HL-60/S4 treated with phorbol 12-myristate 13-acetate at 8.2 ng/mL for 4 days and 3 days (cell line): ENCODE results near the gene EML4.

Experiments used
- in situ Hi-C: fragments of 300-500 bp; cut with MboI; formaldehyde crosslinking; loops from 2 replicates; pipeline ENCODE4 v1.15.0; 2022; ENCODE audit warnings: low sequenced_read_pairs

EML4 gene

GRCh38 chr2:42192652-42193566 lies 23.8 kb downstream of the EML4 start:
- in situ Hi-C loops, result no loop called here

DNA sequence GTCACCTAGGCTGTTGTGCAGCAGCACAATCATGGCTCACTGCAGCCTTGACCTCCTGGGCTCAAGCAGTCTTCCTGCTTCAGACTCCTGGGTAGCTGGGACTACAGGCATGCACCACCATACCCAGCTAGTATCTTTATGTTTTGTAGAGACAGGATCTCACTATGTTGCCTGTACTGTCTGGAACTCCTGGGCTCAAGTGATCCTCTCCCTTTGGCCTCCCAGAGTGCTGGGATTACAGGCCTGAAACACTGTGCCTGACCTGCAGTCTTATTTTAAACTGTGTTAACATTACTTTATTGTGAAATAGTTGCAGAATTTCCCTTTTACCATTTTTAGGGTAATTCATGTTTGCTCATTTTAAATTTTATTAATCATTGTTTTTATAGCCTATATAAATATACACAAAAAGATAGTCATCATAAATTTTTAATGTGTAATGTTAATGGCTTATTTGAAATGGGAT lies 24.6 kb downstream of the EML4 start:
- in situ Hi-C loops, result no loop called here

DNA sequence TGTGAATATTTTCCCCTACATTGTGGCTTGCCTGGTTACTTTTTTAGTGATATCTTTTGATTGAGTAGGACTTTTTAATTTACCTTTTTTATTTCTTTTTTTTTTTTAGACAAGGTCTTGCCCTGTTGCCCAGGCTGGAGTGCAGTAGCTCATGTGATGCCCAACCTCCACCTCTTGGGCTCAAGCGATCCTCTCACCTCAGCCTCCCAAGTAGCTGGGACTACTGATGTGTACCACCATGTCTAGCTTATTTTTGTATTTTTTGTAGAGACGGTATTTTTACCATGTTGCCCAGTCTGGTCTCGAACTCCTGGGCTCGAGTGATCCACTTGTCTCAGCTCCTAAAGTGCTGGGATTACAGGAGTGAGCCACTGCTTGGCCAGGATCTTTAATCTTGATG lies 25.3 kb downstream of the EML4 start:
- in situ Hi-C loops, result no loop called here

GRCh38 chr2:42195559-42195958 lies 26.4 kb downstream of the EML4 start:
- in situ Hi-C loops, result loop anchor here (5.0 kb wide), 1 partner anchor 98 kb away; no protein-coding TSS in a partner anchor

DNA sequence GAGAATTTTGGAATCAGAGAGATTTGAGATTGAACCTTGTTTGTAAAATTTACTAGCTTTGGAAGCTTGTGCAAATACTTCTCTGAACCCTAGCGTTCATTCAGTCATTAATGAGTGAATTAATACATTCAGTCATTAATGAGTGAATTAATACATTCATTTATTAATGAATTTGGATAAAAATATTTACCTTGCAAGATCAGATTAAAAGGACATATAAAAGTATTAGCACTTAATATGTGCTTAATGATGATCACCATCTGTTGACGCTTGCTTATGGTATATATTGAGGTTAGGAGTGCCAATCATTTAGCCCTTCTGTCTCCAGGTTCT lies 26.9 kb downstream of the EML4 start:
- in situ Hi-C loops, result loop anchor here (5.0 kb wide), 1 partner anchor 99 kb away; no protein-coding TSS in a partner anchor

DNA sequence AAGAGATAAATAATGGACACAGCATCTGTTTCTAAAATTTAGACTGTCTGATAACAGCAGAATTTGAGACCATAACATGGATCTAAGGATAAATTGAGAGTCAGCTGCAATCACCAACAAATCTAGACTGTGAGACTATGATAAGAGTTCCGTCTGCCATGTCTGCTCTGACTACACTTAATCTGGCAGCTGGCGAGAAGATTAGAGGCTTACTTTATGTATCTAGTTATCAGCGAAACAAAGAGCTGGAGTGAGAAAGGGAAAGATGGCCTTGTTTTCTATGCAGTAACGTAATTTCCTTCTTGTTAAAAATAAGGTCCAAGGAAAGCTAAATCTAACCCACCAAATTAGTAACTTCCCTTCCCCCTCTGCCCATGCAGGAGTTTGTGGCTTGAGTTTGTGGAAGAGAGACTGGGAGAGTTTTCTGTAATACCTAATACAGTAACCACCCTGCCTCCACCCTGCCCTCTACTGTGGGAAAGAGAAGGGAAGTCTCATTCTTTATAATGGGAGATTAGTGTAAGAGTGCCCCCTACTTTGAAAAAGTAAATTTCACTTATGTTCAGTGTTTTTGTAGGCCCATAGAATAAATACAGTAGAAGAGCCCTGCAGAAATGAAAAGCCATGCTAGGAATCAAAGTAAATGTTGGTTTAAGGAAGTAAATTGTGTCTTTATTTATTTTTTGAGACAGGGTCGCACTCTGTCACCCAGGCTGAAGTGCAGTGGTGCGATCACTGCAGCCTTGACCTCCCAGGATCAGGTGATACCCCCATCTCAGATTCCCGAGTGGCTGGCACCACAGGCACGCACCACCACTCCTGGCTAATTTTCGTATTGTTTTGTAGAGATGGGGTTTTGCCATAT lies 27.5 kb downstream of the EML4 start:
- in situ Hi-C loops, result loop anchor here (5.0 kb wide), 1 partner anchor 99 kb away; no protein-coding TSS in a partner anchor

DNA sequence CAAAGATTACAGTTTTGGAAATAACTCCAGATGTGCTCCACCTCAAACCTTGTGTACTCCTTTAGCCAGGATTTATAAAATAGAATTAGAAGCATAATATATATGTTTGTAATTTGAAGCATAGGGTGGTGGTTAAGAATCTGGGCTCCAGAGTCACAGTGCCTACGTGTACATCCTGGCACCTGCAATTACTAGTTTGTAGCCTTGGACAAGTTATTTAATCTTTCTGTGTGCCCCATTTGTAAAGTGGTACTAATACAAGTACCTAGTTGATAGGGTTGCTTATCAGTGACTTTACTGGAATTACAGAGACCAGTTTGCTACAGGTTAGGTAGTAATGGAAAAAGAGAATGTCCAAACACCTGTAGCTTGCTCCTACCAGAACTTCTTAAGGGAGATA lies 28.6 kb downstream of the EML4 start:
- in situ Hi-C loops, result loop anchor here (5.0 kb wide), 1 partner anchor 100 kb away; no protein-coding TSS in a partner anchor

- in situ Hi-C loops, result loop anchor here (5.0 kb wide), 1 partner anchor 101 kb away; no protein-coding TSS in a partner anchor
These were observed 29.3 kb downstream of the EML4 start for GRCh38 chr2:42198466-42198865.

- in situ Hi-C loops, result loop anchor here (5.0 kb wide), 1 partner anchor 102 kb away; no protein-coding TSS in a partner anchor
These were observed 29.8 kb downstream of the EML4 start for GRCh38 chr2:42199002-42199401.

- in situ Hi-C loops, result loop anchor here (5.0 kb wide), 1 partner anchor 102 kb away; no protein-coding TSS in a partner anchor
These were observed 30.5 kb downstream of the EML4 start for GRCh38 chr2:42199626-42200025.

DNA sequence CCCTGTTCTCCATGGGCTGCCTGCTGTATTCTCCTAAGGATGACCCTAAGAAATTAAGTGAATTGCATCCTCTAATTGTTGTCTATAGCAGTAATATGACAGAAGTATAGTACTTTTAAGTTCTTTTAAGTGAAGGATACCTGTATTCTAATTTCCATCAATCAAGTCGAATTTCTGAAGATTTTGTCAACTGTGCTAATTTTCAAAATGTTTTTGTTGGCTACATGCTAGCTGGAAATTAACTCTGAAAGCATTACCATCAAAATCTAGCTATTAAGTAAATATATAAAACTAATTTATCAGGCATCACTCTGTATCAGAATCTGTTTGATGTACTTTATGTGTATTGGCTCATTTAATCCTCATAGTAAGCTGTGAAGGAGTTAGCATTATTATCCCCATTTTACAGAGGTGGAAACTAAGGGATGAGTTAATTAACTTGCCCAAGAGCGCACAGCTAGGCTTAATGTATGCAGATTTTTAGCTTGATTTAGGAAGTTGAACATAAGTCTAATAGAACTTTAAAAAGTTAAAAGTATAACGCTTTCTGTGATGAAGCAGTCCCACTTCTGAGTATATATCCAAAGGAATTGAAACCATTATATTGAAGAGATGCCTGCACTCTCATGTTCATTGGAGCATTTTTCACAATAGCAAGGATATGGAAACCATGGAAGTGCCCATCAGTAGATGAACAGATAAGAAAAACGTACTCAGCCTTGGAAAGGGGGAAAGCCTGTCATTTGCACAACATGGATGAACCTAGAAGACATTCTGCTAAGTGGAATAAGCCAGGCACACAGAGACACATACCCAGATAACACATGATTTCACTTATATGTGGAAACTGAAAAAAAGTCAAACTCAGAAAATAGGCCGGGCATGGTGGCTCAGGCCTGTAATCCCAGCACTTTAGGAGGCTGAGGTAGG lies 32.0 kb downstream of the EML4 start:
- in situ Hi-C loops, result no loop called here

- in situ Hi-C loops, result no loop called here
These were observed 33.5 kb downstream of the EML4 start for GRCh38 chr2:42202634-42203008.

- in situ Hi-C loops, result no loop called here
These were observed 34.6 kb downstream of the EML4 start for GRCh38 chr2:42203792-42204191.

DNA sequence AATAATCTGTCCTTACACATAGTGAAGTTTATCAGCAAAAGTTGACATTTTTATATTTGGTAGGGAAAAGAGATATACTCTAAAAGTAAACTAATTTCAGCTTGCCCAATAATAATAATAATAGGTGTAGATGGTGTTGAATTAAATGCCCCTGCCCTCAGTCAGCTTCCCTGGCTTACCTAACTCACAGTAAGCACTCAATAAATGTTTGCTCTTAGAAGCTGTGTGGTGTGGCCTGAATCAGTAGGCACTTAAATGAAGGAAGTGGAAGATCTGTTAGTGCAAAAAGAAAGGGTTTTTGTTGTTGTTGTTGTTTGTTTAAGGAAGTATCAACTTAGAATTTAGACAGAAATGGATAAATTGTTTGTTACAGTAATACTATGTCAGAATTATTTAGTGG lies 36.2 kb downstream of the EML4 start:
- in situ Hi-C loops, result no loop called here

- in situ Hi-C loops, result no loop called here
These were observed 38.7 kb downstream of the EML4 start for GRCh38 chr2:42207826-42208225.

DNA sequence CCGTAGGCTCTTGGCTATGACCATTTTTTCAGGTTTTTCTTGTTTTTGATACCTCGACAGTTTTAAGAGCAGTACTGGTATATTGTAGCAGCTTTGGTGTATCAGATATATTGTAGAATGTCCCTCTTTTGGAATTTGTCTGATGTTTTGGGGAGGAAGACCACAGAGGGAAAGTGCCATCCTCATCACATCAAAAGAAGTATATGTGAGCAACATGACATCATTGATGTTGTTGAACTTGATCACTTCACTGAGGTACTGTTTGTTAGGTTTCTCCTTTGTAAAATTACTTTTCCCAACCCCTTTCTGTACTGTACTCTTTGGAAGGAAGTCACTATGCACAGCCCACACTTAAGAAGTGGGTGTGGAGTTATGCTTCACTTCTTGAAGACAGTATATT lies 41.0 kb downstream of the EML4 start:
- in situ Hi-C loops, result no loop called here

DNA sequence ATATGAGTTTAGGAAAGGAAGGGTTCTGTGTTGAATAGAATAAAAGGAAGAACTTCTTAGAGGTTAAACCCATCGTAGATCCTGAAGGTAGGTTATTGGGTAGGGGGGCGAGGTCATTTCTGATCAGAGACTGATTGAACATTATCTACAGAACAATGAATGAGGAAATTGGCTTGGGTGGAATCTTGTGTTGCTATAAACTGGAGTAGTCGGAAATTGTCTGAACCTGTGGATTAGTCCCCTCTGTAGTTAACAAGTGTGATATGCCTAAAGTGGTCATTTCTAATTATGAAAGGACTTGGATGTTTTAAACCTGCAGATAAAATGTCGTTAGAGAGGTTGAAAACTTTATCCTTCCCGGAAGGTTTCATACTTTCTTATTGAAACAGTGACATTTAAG lies 42.1 kb downstream of the EML4 start:
- in situ Hi-C loops, result no loop called here

DNA sequence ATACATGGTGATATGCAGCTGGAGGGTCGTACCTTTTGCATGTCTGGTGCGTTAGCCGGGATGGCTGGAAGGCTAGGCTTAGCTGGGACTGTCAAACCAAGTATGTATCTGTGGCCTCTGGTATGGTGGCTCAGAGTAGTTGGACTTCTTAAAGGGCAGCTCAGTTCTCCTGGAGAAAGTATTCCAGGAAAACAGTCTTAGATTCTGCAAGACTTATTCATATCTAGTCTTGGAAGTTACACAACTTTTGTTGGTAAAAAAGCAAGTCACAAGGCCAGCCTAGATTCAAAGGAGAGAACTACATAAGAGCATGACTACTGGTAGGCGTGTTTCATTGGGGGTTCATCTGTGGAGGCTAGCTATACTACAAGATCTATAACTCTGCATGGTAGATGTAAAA lies 45.5 kb downstream of the EML4 start:
- in situ Hi-C loops, result no loop called here

DNA sequence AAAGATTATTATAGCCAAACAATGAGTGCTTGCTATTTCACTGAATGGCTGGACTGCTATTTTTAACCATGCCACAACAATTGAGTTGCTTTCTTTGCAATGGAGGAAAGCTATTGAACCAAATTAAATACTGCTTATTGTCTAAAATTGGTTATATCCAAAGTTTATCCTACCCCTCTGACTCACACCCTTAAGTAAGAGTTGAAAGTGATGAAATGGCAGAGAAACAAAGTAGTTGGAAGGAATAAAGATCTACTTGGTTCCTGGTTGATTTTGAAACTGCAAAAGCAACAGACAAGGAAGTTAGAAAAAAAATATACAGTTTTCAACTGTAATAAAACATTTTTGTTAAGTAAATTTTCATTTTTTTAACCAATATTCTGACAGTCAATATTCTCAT lies 47.5 kb downstream of the EML4 start:
- in situ Hi-C loops, result no loop called here

- in situ Hi-C loops, result no loop called here
These were observed 48.2 kb downstream of the EML4 start for GRCh38 chr2:42217307-42217706.
